Measurements from ENCODE around the gene CHD5. TPM values are rescaled to one million over a fixed set of nuclear protein-coding genes. Genes with fewer than 3 reads are reported as not detected.
A peak's percentile ranks its signal among the peaks of the same experiment; 100 is the strongest.

The CHD5 gene
- total RNA-seq, 4 donors from 2014 or later = 0.38 to 0.62 TPM; not detected in 2

DNA sequence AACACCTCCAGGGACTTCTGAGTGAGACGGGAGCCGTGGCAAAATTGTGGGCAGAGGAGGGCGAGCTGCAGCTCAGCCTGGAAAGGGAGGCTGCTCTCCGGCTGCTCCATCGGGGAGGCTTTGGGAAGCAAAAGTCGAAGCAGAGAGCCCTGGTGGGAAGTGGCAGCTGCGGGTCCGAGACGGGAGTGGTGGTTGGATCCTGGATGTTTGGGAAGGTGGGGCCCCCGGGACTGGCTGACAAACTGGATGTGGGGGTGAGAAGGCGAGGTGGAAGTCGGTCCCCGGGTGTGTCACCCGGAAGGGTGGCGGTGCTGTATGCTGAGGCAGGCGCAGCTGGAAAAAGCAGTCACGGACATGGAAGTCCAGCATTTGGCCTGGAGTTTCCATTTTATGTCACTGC, 82.3 kb downstream of the CHD5 start:
- no peak for DNase-seq
- Histone ChIP-seq H3K4me1 (peaks cover 0 to 3% (median 0%) of the 10 kb centered on the region in 3 donors), H3K9me3 (no peaks in the 10 kb centered on the region), H3K36me3 (no peaks in the 10 kb centered on the region), H3K27me3 (peaks cover 0 to 27% (median 0%) of the 10 kb centered on the region in 4 donors), H3K27ac (peak overlapping the region in 1 of 4 donors; percentile 36), H3K4me3 (no peak overlapping the region)
- TF ChIP-seq POLR2A (IDR thresholded peaks at IDR 0.05) = no peak
- TF ChIP-seq CTCF (IDR thresholded peaks at IDR 0.05) = no peak
- 71 to 77% methylated on average over 17 of the region's 17 CpGs for WGBS, 2 donors
- intact Hi-C loops (cut with DNase I) = no loop called here

GRCh38 chr1:6097117-6097595, 83.0 kb downstream of the CHD5 start:
- intact Hi-C loops (cut with DNase I) = no loop called here
- Histone ChIP-seq H3K27me3 (peaks cover 0 to 20% (median 0%) of the 10 kb centered on the region in 4 donors), H3K36me3 (no peaks in the 10 kb centered on the region), H3K27ac (no peak overlapping the region), H3K4me1 (peaks cover 0 to 3% (median 0%) of the 10 kb centered on the region in 3 donors), H3K4me3 (no peak overlapping the region), H3K9me3 (no peaks in the 10 kb centered on the region)
- TF ChIP-seq POLR2A (IDR thresholded peaks at IDR 0.05) = no peak
- TF ChIP-seq CTCF (IDR thresholded peaks at IDR 0.05) = no peak
- 70 to 84% methylated on average over 4 to 5 of the region's 15 CpGs for WGBS, 2 donors
- no peak for DNase-seq

GRCh38 chr1:6096243-6097116, 83.6 kb downstream of the CHD5 start:
- intact Hi-C loops (cut with DNase I) = no loop called here
- no peak for DNase-seq
- Histone ChIP-seq H3K27ac (no peak overlapping the region), H3K9me3 (no peaks in the 10 kb centered on the region), H3K36me3 (no peaks in the 10 kb centered on the region), H3K27me3 (peaks cover 0 to 16% (median 0%) of the 10 kb centered on the region in 4 donors), H3K4me3 (no peak overlapping the region), H3K4me1 (peaks cover 0 to 3% (median 0%) of the 10 kb centered on the region in 3 donors)
- 77 to 91% methylated on average over 7 to 8 of the region's 23 CpGs for WGBS, 2 donors
- no peak for TF ChIP-seq CTCF (IDR thresholded peaks at IDR 0.05)

DNA sequence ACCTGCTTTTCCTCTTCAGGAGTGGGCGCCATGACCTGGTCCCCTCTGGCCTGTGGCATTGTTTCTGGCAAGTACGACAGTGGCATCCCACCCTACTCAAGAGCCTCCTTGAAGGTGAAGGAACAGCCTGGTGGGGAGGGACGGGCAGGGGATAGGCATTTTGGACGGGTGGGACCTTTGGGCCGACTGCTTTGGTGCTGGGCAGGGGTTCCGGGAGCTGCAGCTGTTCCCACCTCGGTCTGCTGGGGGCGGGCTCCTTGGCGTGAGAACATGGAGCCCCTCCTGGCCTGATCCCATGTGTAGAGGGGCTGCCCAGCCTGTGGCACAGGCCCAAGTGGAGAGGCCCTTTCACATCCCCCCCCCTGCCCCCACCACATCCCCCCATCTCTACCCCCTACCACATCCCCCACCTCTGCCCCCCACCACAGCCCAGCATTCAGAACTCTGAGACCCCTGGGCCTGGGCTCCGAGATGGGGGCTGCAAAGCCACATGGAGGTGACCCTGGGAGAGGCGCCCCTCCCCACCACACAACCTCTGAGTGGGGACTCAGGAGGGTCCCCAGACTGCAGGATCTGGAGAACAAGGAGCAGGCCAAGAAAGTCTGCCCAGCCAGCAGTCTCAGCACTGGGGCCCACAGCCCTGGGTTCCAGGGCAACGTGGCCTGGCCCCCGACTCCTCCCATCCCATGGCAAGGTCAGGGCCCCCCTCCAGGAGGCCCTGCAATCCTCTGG, 84.4 kb downstream of the CHD5 start:
- H3K36me3 ChIP-seq = no peaks in the 10 kb centered on the region
- H3K4me3 ChIP-seq = no peak overlapping the region
- H3K9me3 ChIP-seq = no peaks in the 10 kb centered on the region
- peaks cover 0 to 3% (median 0%) of the 10 kb centered on the region in 3 donors for H3K4me1 ChIP-seq
- TF ChIP-seq CTCF (IDR thresholded peaks at IDR 0.05) (no peak), POLR2A (IDR thresholded peaks at IDR 0.05) (no peak)
- WGBS, 2 donors = 82% methylated on average over 6 of the region's 13 CpGs; no CpG with 5 or more reads in 1 of the 2 donors
- peaks cover 0 to 9% (median 0%) of the 10 kb centered on the region in 4 donors for H3K27me3 ChIP-seq
- intact Hi-C loops (cut with DNase I) = no loop called here
- DNase-seq = no peak
- no peak overlapping the region for H3K27ac ChIP-seq

Measured in esophagus squamous epithelium (tissue), 5 donors.